B cell (primary cell): Measurements from ENCODE around the gene PPP2R5C. TPM values are rescaled to one million over a fixed set of nuclear protein-coding genes. Genes with fewer than 3 reads are reported as not detected.

Source experiments
- ATAC-seq: fragments of 200-7000 bp; cut with Tn5 transposase; one replicate; pipeline ENCODE4 v1.10.0; 2021; ENCODE audit warnings: low read depth, mild to moderate bottlenecking, moderate number of reproducible peaks, moderate library complexity
- CTCF ChIA-PET: fragments of 350-600 bp; sonication (Branson Sonifier 250); formaldehyde crosslinking; loops from one replicate; lab custom pipeline; 2021; ENCODE audit warnings: antibody characterized with exemption, inconsistent platforms; lab: Charles Lee
- POLR2A ChIA-PET: fragments of 350-600 bp; sonication (Branson Sonifier 250); formaldehyde crosslinking; loops from one replicate; lab custom pipeline; 2021; ENCODE audit warnings: antibody characterized with exemption; lab: Charles Lee
- DNase-seq: peaks from one replicate; pipeline ENCODE4 v3.0.0; 2013
- H2AFZ ChIP-seq: 2 replicates; pipeline ENCODE4 v1.6.1; 2012; ENCODE audit warnings: mild to moderate bottlenecking, low read depth, low read length; ENCODE audit not compliant: insufficient read depth, poor library complexity, severe bottlenecking
- H3K27ac ChIP-seq, 2 donors: 1 replicate in 1 of 2; 2 replicates in 1 of 2; pipeline ENCODE4 v1.5.1; 2012 to 2013; ENCODE audit warnings: low read length in 2 of 2, mild to moderate bottlenecking in 2 of 2, moderate library complexity in 1 of 2
- H3K27me3 ChIP-seq, 4 experiments: fragments of 200-600 bp in 1 of 4; sonication (generic) in 1 of 4; replicated peaks in 1 of 4; 1 replicate in 2 of 4; 2 replicates in 2 of 4; pipeline versions ENCODE4 v1.6.1 to v1.7.0; 2013 to 2016; ENCODE audit warnings: low read length in 3 of 4, mild to moderate bottlenecking in 2 of 4, mixed read lengths in 1 of 4, moderate library complexity in 1 of 4; ENCODE audit not compliant: insufficient read depth in 4 of 4, control insufficient read depth in 3 of 4; ENCODE audit errors: control extremely low read depth in 1 of 4
- H3K36me3 ChIP-seq, 2 experiments: replicated peaks in 1 of 2; 1 replicate in 1 of 2; 2 replicates in 1 of 2; pipeline versions ENCODE4 v1.6.1 to v1.7.1; 2013; ENCODE audit warnings: low read length in 1 of 2; ENCODE audit not compliant: insufficient read depth in 2 of 2, control insufficient read depth in 1 of 2; ENCODE audit errors: control extremely low read depth in 1 of 2, extremely low read depth in 1 of 2
- H3K4me1 ChIP-seq, 2 donors: fragments of 200-600 bp in 1 of 2; sonication (generic) in 1 of 2; 1 replicate in 1 of 2; 2 replicates in 1 of 2; pipeline versions ENCODE4 v1.5.1 to v1.6.1; 2013 to 2017; ENCODE audit warnings: low read length in 2 of 2; ENCODE audit not compliant: control insufficient read depth in 2 of 2, insufficient read depth in 2 of 2
- H3K4me2 ChIP-seq: replicated peaks from 2 replicates; pipeline ENCODE3; 2012; ENCODE audit warnings: mild to moderate bottlenecking, low read depth, low read length; ENCODE audit not compliant: poor library complexity, severe bottlenecking
- H3K4me3 ChIP-seq, 5 experiments: fragments of 200-600 bp in 1 of 5; sonication (generic) in 1 of 5; 1 replicate in 3 of 5; 2 replicates in 2 of 5; pipeline versions ENCODE4 v1.5.1 to v1.7.0; 2011 to 2016; ENCODE audit warnings: low read length in 4 of 5, mild to moderate bottlenecking in 4 of 5, low read depth in 2 of 5, control low read depth in 1 of 5, moderate library complexity in 1 of 5; ENCODE audit not compliant: insufficient read depth in 1 of 5; ENCODE audit errors: control extremely low read depth in 1 of 5, extremely low read depth in 1 of 5
- H3K79me2 ChIP-seq: fragments of 200-600 bp; sonication (generic); one replicate; pipeline ENCODE4 v1.6.0; 2016; ENCODE audit warnings: low read length; ENCODE audit not compliant: control insufficient read depth, insufficient read depth
- H3K9ac ChIP-seq: fragments of 200-600 bp; sonication (generic); 2 replicates; pipeline ENCODE4 v1.6.1; 2017; ENCODE audit warnings: mild to moderate bottlenecking, low read length, moderate library complexity
- H3K9me3 ChIP-seq, 3 donors: one replicate each; pipeline versions ENCODE4 v1.6.1 to v1.7.1; 2013; ENCODE audit warnings: low read length in 2 of 3; ENCODE audit not compliant: control insufficient read depth in 2 of 3, insufficient read depth in 1 of 3; ENCODE audit errors: control extremely low read depth in 1 of 3
- H4K20me1 ChIP-seq: 2 replicates; pipeline ENCODE4 v1.6.0; 2012; ENCODE audit warnings: mild to moderate bottlenecking, low read length; ENCODE audit not compliant: insufficient read depth, control insufficient read depth, poor library complexity, severe bottlenecking
- H3K27ac Mint-ChIP-seq: one replicate; pipeline ENCODE4 v1.8.0; 2021; ENCODE audit warnings: mixed read lengths
- H3K27me3 Mint-ChIP-seq: one replicate; pipeline ENCODE4 v1.8.0; 2021; ENCODE audit warnings: mixed read lengths
- H3K4me1 Mint-ChIP-seq: one replicate; pipeline ENCODE4 v1.8.0; 2021; ENCODE audit warnings: mixed read lengths
- H3K4me3 Mint-ChIP-seq: one replicate; pipeline ENCODE4 v1.8.0; 2021; ENCODE audit warnings: mixed read lengths
- H3K9me3 Mint-ChIP-seq: one replicate; pipeline ENCODE4 v1.8.0; 2022; ENCODE audit warnings: mixed read lengths; ENCODE audit not compliant: insufficient read depth
- CTCF ChIP-seq: fragments of 200-600 bp; IDR thresholded peaks from one replicate; pipeline ENCODE4 v1.8.0; 2022; ENCODE audit warnings: antibody characterized with exemption, mild to moderate bottlenecking
- EZH2 ChIP-seq: IDR thresholded peaks from 2 replicates; pipeline ENCODE4 v1.6.1; 2012; ENCODE audit warnings: borderline replicate concordance, low read depth, mild to moderate bottlenecking, moderate library complexity, low read length; ENCODE audit not compliant: insufficient read depth, poor library complexity, severe bottlenecking
- WGBS: methylation state at CpG from one replicate; pipeline ENCODE4 v1.1.5; 2013; ENCODE audit warnings: missing lambda C conversion rate; ENCODE audit not compliant: insufficient coverage; 5-methylcytosine and 5-hydroxymethylcytosine counted together
- intact Hi-C: fragments of 100-400 bp; cut with micrococcal nuclease; formaldehyde crosslinking; loops from one replicate; pipeline ENCODE4 v1.10.0; 2022
- polyA plus RNA-seq: library from polyadenylated mRNA; depleted of rRNA; stranded (reverse); fragments of >200 nt; gene quantifications from 2 replicates; pipeline ENCODE4 v1.2.3, GENCODE V29; 2012
- total RNA-seq, 2 donors: library from RNA; stranded (reverse); fragments of 120-200 nt in 1 of 2; gene quantifications; 1 replicate in 1 of 2; 2 replicates in 1 of 2; pipeline versions ENCODE4 v1.2.3 to v1.2.4, GENCODE V29; 2013 to 2022

The PPP2R5C gene
- total and polyA plus RNA-seq, 2 donors (not counting 1 experiment from before 2014, with no cell fraction given) = 91.7 to 330 TPM

DNA sequence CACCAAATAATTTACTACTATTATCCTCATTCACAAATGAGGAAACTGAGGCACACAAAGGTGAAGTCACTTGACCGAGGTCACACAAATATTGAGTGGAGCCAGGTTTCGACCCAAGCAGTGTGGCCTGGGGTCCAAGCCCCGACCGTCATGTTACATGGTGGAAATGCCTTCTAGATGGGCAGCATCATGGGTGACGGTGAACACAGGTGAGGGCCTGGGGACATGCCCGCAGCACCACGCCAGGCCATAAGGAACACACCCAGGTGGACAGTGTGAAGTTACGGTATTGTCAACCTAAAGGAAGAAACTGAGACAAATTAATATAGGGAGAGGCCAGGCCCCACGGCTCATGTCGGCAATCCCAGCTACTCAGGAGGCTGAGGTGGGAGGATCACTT is 167.6 kb downstream of the PPP2R5C start:
- Mint-ChIP-seq H3K4me1 (no peaks in the 10 kb centered on the region), H3K27me3 (no peaks in the 10 kb centered on the region), H3K9me3 (no peaks in the 10 kb centered on the region), H3K4me3 (no peak overlapping the region), H3K27ac (no peak overlapping the region)
- ChIA-PET CTCF (no interaction called here), POLR2A (no interaction called here)
- Histone ChIP-seq H3K27ac (no peak overlapping the region), H3K9me3 (no peaks in the 10 kb centered on the region), H3K4me3 (no peak overlapping the region), H3K27me3 (no peaks in the 10 kb centered on the region), H3K9ac (no peak overlapping the region), H2AFZ (no peak overlapping the region), H3K4me2 (no peak overlapping the region), H3K4me1 (no peaks in the 10 kb centered on the region), H3K36me3 (peaks cover 2 to 21% of the 10 kb centered on the region in 2 experiments), H3K79me2 (no peaks in the 10 kb centered on the region), H4K20me1 (no peaks in the 10 kb centered on the region)
- intact Hi-C loops = no loop called here
- DNase-seq (no peak), ATAC-seq (no peak)
- 97% methylated on average over 10 of the region's 10 CpGs for WGBS
- no peak for TF ChIP-seq CTCF
- no peak for TF ChIP-seq EZH2

DNA sequence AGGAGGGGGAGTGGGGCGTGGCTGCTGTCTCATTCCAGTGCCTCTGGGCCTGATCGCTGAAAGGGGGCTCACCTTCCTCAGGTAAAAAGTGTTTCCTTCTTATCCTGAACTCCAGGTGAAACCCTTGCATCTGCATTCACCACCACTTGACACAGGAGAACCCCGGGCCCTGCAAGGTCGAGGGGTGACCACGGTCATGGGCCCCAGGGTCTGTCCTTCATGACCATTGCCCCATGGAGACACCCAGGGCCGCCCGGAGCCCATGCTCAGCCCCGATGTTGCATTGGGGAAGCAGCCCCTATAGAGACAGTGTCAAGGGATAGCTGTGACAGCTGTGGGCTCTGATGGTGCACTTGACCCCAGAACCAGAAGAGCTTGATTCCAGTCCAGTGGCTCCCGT is 168.4 kb downstream of the PPP2R5C start:
- no peaks in the 10 kb centered on the region for H3K4me1 Mint-ChIP-seq
- DNase-seq = no peak
- Histone ChIP-seq H3K4me1 (no peaks in the 10 kb centered on the region), H3K27me3 (no peaks in the 10 kb centered on the region), H3K4me3 (no peak overlapping the region), H3K9ac (no peak overlapping the region), H3K36me3 (peaks cover 2 to 20% of the 10 kb centered on the region in 2 experiments), H3K79me2 (no peaks in the 10 kb centered on the region), H2AFZ (no peak overlapping the region), H3K27ac (no peak overlapping the region), H3K4me2 (no peak overlapping the region), H3K9me3 (no peaks in the 10 kb centered on the region), H4K20me1 (no peaks in the 10 kb centered on the region)
- no peaks in the 10 kb centered on the region for H3K9me3 Mint-ChIP-seq
- 94% methylated on average over 9 of the region's 9 CpGs for WGBS
- ChIA-PET CTCF (interaction anchor here (0.7 kb wide), 1 partner anchor 691 kb away, joined by 5 read pairs; no protein-coding TSS in a partner anchor), POLR2A (no interaction called here)
- H3K27me3 Mint-ChIP-seq = no peaks in the 10 kb centered on the region
- no peak overlapping the region for H3K27ac Mint-ChIP-seq
- H3K4me3 Mint-ChIP-seq = no peak overlapping the region
- intact Hi-C loops = no loop called here
- no peak for ATAC-seq
- TF ChIP-seq CTCF (no peak), EZH2 (no peak)
